ENCODE results near the gene ZDHHC14. TPM values are rescaled to one million over a fixed set of nuclear protein-coding genes. Genes with fewer than 3 reads are reported as not detected.

Gene ZDHHC14
- total RNA-seq, 1 donor from 2014 or later: 9.3 TPM

DNA sequence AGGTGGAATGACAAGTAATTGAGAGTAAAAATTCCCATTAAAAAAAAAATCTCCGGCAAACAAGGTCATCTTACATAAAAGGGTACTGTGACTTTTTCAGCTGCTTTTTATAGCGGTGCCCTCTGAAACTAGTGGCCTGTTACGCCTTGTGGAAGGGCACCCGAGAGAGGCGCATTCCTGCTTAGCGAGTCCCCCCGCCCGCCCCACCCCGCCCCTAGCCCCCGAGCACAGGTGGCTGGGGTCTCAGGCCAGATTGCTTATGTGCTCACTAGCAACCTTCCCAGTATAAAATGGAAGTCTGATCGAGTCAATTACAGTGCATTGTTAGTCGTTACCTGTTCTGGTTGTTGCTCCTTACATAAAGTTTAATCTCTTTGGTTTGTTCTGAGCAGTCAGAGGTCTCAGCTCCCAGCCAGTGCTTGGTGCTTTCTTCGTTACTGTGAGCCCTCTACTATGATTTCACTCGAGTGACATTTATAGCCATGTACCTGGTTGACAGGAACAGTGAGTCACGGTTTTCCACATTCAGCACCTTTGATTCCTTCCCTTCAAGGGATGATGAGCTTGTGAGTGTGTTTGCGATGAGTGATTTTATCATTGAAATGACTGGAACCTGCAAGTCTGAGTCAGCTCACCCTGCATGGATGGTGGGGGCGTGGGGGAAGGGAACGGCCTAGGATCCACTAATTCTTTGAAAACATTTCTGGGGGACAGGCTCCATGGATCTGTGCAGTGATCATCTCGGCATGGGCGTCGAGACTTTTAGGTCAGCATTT lies 47.6 kb downstream of the ZDHHC14 start:
- TF ChIP-seq, protein P1, sequence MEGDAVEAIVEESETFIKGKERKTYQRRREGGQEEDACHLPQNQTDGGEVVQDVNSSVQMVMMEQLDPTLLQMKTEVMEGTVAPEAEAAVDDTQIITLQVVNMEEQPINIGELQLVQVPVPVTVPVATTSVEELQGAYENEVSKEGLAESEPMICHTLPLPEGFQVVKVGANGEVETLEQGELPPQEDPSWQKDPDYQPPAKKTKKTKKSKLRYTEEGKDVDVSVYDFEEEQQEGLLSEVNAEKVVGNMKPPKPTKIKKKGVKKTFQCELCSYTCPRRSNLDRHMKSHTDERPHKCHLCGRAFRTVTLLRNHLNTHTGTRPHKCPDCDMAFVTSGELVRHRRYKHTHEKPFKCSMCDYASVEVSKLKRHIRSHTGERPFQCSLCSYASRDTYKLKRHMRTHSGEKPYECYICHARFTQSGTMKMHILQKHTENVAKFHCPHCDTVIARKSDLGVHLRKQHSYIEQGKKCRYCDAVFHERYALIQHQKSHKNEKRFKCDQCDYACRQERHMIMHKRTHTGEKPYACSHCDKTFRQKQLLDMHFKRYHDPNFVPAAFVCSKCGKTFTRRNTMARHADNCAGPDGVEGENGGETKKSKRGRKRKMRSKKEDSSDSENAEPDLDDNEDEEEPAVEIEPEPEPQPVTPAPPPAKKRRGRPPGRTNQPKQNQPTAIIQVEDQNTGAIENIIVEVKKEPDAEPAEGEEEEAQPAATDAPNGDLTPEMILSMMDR (IDR thresholded peaks at IDR 0.05): no peak
- Histone ChIP-seq H3K27me3 (ENCODE audit: low read depth) (no peaks in the 10 kb centered on the region), H3K4me1 (no peaks in the 10 kb centered on the region), H3K27ac (no peak overlapping the region), H3K9me3 (no peaks in the 10 kb centered on the region), H3K4me3 (no peak overlapping the region), H3K36me3 (no peaks in the 10 kb centered on the region)
- intact Hi-C loops (cut with DNase I): no loop called here
- no peak for DNase-seq
- ATAC-seq: no peak

DNA sequence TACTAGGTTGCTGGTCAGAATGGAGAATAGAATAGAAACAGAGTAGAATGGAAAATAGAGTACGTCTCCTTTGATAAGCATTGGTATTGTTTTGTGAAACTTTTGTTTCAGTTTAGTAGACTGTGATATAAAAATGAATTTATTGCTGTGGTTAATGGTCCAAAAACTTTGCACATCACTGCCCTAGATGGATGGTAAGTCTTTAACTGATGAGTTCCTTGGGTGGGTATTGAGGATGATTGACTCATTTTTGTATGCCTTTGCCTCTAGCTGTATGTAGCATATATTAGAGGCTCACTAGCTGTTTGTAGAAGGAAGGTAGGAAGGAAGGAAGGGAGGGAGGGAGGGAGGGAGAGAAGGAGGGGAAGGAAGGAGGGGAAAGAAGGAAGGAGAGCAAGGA lies 48.3 kb downstream of the ZDHHC14 start:
- no peaks in the 10 kb centered on the region for H3K36me3 ChIP-seq
- H3K27me3 ChIP-seq (ENCODE audit: low read depth): no peaks in the 10 kb centered on the region
- intact Hi-C loops (cut with DNase I): no loop called here
- H3K4me1 ChIP-seq: no peaks in the 10 kb centered on the region
- H3K9me3 ChIP-seq: no peaks in the 10 kb centered on the region
- TF ChIP-seq, protein P1 (IDR thresholded peaks at IDR 0.05): no peak
- DNase-seq: no peak
- H3K27ac ChIP-seq: no peak overlapping the region
- ATAC-seq: no peak
- no peak overlapping the region for H3K4me3 ChIP-seq

GRCh38 chr6:157430834-157431233 lies 49.8 kb downstream of the ZDHHC14 start:
- intact Hi-C loops (cut with DNase I): no loop called here
- H3K9me3 ChIP-seq: no peaks in the 10 kb centered on the region
- no peaks in the 10 kb centered on the region for H3K27me3 ChIP-seq (ENCODE audit: low read depth)
- no peak overlapping the region for H3K27ac ChIP-seq
- H3K4me1 ChIP-seq: no peaks in the 10 kb centered on the region
- no peak overlapping the region for H3K4me3 ChIP-seq
- no peak for ATAC-seq
- TF ChIP-seq, protein P1 (IDR thresholded peaks at IDR 0.05): no peak
- DNase-seq: no peak
- no peaks in the 10 kb centered on the region for H3K36me3 ChIP-seq

GRCh38 chr6:157432231-157432891 lies 51.4 kb downstream of the ZDHHC14 start:
- Histone ChIP-seq H3K27ac (no peak overlapping the region), H3K36me3 (no peaks in the 10 kb centered on the region), H3K4me1 (peaks cover 10% of the 10 kb centered on the region), H3K9me3 (no peaks in the 10 kb centered on the region), H3K27me3 (ENCODE audit: low read depth) (no peaks in the 10 kb centered on the region), H3K4me3 (no peak overlapping the region)
- DNase-seq (no peak), ATAC-seq (no peak)
- intact Hi-C loops (cut with DNase I): no loop called here
- TF ChIP-seq, protein P1 (IDR thresholded peaks at IDR 0.05): no peak

DNA sequence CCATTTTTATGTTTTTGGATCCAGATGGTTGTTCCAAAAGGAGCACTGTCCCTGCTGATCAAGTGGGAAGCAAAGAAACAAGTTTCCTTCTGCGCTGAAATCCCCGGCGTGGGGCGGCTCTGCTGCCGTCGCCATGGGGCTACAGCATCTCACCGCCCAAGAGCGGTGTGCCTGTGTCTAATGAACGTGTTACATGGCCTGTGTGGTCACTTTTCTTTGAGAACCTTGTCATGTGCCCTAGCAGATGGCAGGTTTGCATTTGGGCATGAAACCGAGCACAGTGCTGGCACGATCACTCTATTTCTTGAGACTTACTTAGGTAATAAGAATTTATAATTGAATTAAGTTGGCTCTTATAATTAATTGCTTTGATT lies 51.9 kb downstream of the ZDHHC14 start:
- Histone ChIP-seq H3K27ac (no peak overlapping the region), H3K9me3 (no peaks in the 10 kb centered on the region), H3K36me3 (no peaks in the 10 kb centered on the region), H3K4me3 (no peak overlapping the region), H3K4me1 (peaks cover 10% of the 10 kb centered on the region), H3K27me3 (ENCODE audit: low read depth) (no peaks in the 10 kb centered on the region)
- no peak for DNase-seq
- TF ChIP-seq, protein P1 (IDR thresholded peaks at IDR 0.05): no peak
- intact Hi-C loops (cut with DNase I): no loop called here
- ATAC-seq: no peak
